ENCODE data around the gene POLDIP2. TPM values are rescaled to one million over a fixed set of nuclear protein-coding genes. Genes with fewer than 3 reads are reported as not detected.

POLDIP2 gene
- total and polyA plus RNA-seq, 2 of the 13 experiments (the other 11 are each of a cell fraction or from before 2014, with no cell fraction given) = 85.9 to 114 TPM

DNA sequence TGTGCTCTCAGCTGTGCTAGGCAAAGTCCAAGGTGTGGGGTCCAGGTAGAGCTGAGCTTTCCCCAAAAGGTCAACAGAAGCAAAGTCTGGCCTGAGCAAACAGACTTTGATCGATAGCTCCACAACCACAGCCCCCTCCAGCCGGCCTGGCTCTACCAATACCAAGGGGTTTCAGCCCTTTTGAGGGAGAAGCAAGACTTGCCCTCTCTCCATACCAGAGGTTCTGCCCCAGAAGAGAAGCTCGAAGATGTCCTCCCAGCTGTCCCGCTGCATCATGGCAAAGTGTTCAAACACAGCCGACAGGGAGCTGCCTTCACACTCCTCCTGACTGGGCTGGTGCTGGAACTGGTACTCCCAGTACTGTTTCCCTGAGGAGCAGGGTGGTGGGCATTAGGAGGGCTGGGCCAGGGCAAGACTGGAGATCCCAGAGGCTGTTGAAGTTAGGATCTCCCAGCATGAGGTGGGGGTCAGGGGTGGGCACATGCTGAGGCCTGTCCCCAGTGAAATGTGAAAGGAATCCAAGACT is 11.0 kb upstream of the POLDIP2 start (continued):
- TF ChIP-seq LCORL (IDR thresholded peaks at IDR 0.05) = 0 out of 2 replicates have a peak, but pooled peaks have one; percentile 19
- TF ChIP-seq LCORL (CRISPR knock-in tag; IDR thresholded peaks at IDR 0.05) = peak; percentile 98
- TF ChIP-seq ELF1 (CRISPR knock-in tag; IDR thresholded peaks at IDR 0.05) = peak; percentile 25; the same call in 1 of the 2 replicates
- TF ChIP-seq, protein P1, sequence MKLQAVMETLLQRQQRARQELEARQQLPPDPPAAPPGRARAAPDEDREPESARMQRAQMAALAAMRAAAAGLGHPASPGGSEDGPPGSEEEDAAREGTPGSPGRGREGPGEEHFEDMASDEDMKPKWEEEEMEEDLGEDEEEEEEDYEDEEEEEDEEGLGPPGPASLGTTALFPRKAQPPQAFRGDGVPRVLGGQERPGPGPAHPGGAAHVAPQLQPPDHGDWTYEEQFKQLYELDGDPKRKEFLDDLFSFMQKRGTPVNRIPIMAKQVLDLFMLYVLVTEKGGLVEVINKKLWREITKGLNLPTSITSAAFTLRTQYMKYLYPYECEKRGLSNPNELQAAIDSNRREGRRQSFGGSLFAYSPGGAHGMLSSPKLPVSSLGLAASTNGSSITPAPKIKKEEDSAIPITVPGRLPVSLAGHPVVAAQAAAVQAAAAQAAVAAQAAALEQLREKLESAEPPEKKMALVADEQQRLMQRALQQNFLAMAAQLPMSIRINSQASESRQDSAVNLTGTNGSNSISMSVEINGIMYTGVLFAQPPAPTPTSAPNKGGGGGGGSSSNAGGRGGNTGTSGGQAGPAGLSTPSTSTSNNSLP (IDR thresholded peaks at IDR 0.05; ENCODE audit: low read depth, low read length) = peak; percentile 42; the same call in 1 of the 2 replicates
- TF ChIP-seq ZNF263 (CRISPR knock-in tag; IDR thresholded peaks at IDR 0.05) = peak; percentile 64; the same call in 1 of the 2 replicates
- TF ChIP-seq ZBTB38 (CRISPR knock-in tag; IDR thresholded peaks at IDR 0.05) = no peak
- TF ChIP-seq SOX13 (IDR thresholded peaks at IDR 0.05) = peak; percentile 26; the same call in 1 of the 2 replicates
- peak in 1 of 2 experiments; percentile 84; a peak in 2 of 4 replicates for TF ChIP-seq SOX13 (CRISPR knock-in tag; conservative IDR thresholded peaks at IDR 0.05 in 1 of 2, IDR thresholded peaks at IDR 0.05 in 1 of 2)
- TF ChIP-seq ZNF205 (CRISPR knock-in tag; IDR thresholded peaks at IDR 0.05) = peak; percentile 73; the same call in 1 of the 2 replicates
- TF ChIP-seq ZNF383 (CRISPR knock-in tag; IDR thresholded peaks at IDR 0.05; ENCODE audit: borderline replicate concordance) = no peak
- 0 out of 2 replicates have a peak, but pooled peaks have one; percentile 60 for TF ChIP-seq RNF219 (CRISPR knock-in tag; IDR thresholded peaks at IDR 0.05)
- TF ChIP-seq ZNF33A (CRISPR knock-in tag; IDR thresholded peaks at IDR 0.05; ENCODE audit: borderline replicate concordance) = no peak
- no peak for TF ChIP-seq NFYB (CRISPR knock-in tag; IDR thresholded peaks at IDR 0.05)
- TF ChIP-seq ZNF784 (CRISPR knock-in tag; IDR thresholded peaks at IDR 0.05; ENCODE audit: borderline replicate concordance) = no peak
- 0 out of 2 replicates have a peak, but pooled peaks have one; percentile 45 for TF ChIP-seq HHEX (CRISPR knock-in tag; IDR thresholded peaks at IDR 0.05)
- no peak for TF ChIP-seq ZNF724P (CRISPR knock-in tag; IDR thresholded peaks at IDR 0.05; ENCODE audit: borderline replicate concordance)
- TF ChIP-seq, protein P2, sequence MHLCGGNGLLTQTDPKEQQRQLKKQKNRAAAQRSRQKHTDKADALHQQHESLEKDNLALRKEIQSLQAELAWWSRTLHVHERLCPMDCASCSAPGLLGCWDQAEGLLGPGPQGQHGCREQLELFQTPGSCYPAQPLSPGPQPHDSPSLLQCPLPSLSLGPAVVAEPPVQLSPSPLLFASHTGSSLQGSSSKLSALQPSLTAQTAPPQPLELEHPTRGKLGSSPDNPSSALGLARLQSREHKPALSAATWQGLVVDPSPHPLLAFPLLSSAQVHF (CRISPR knock-in tag; IDR thresholded peaks at IDR 0.05) = no peak
- no peak for TF ChIP-seq ZNF234 (CRISPR knock-in tag; conservative IDR thresholded peaks at IDR 0.05)
- TF ChIP-seq MXD4 (CRISPR knock-in tag; IDR thresholded peaks at IDR 0.05) = no peak
- TF ChIP-seq, protein P3, sequence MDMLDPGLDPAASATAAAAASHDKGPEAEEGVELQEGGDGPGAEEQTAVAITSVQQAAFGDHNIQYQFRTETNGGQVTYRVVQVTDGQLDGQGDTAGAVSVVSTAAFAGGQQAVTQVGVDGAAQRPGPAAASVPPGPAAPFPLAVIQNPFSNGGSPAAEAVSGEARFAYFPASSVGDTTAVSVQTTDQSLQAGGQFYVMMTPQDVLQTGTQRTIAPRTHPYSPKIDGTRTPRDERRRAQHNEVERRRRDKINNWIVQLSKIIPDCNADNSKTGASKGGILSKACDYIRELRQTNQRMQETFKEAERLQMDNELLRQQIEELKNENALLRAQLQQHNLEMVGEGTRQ (IDR thresholded peaks at IDR 0.05; ENCODE audit: low read depth, low read length) = no peak
- TF ChIP-seq, protein P3 (CRISPR knock-in tag; IDR thresholded peaks at IDR 0.05; ENCODE audit: borderline replicate concordance) = no peak; the same call in 1 of the 2 replicates
- no peak for TF ChIP-seq ZNF496 (CRISPR knock-in tag; IDR thresholded peaks at IDR 0.05; ENCODE audit: insufficient replicate concordance)
- no peak for TF ChIP-seq KLF9 (CRISPR knock-in tag; IDR thresholded peaks at IDR 0.05; ENCODE audit: low read depth)
- TF ChIP-seq TSC22D2 (CRISPR knock-in tag; IDR thresholded peaks at IDR 0.05; ENCODE audit: borderline replicate concordance) = no peak
